Measurements from ENCODE around the gene ADIPOR2. TPM values are rescaled to one million over a fixed set of nuclear protein-coding genes. Genes with fewer than 3 reads are reported as not detected.

ADIPOR2 gene
- total and polyA plus RNA-seq, 2 of the 4 experiments (the other 2 are of a cell fraction), result 20.0 to 24.9 TPM

GRCh38 chr12:1720494-1720893 is 29.6 kb downstream of the ADIPOR2 start:
- Histone ChIP-seq H3K4me2 (ENCODE audit: low read depth, low read length) (no peak overlapping the region), H2AK9ac (replicated peaks; ENCODE audit: low read depth, low read length, poor library complexity) (no peak overlapping the region), H3K36me3 (ENCODE audit: control insufficient read depth, insufficient read depth, low read length) (no peaks in the 10 kb centered on the region), H3K9me3 (ENCODE audit: control insufficient read depth, insufficient read depth, low read length) (no peaks in the 10 kb centered on the region), H2BK20ac (ENCODE audit: low read depth, low read length) (no peak overlapping the region), H2BK120ac (ENCODE audit: low read depth, low read length) (no peak overlapping the region), H4K20me1 (ENCODE audit: insufficient read depth, low read length) (peaks cover 40% of the 10 kb centered on the region), H3K4me3 (ENCODE audit: insufficient read depth, low read depth, low read length) (no peak overlapping the region), H3K79me1 (ENCODE audit: low read depth in 1 of 2, low read length in 2 of 2) (peaks cover 21 to 47% of the 10 kb centered on the region in 2 experiments), H3K27me3 (ENCODE audit: control insufficient read depth, insufficient read depth, low read length) (no peaks in the 10 kb centered on the region), H2AFZ (replicated peaks; ENCODE audit: low read length, poor library complexity) (no peak overlapping the region), H4K5ac (ENCODE audit: low read depth, low read length) (no peak overlapping the region), H4K8ac (ENCODE audit: low read depth in 2 of 2, low read length in 2 of 2) (no peak overlapping the region), H3K27ac (ENCODE audit: insufficient read depth, low read length) (no peak overlapping the region), H2BK15ac (ENCODE audit: low read depth, low read length) (no peak overlapping the region), H2BK5ac (ENCODE audit: low read depth, low read length, poor library complexity, severe bottlenecking) (no peak overlapping the region), H2AK5ac (ENCODE audit: low read depth, low read length) (no peak overlapping the region), H3K4me1 (ENCODE audit: control insufficient read depth, insufficient read depth, low read length) (peaks cover 2% of the 10 kb centered on the region; the same call in 1 of the 2 replicates), H3K56ac (ENCODE audit: extremely low read depth, insufficient read depth, low read length) (no peak overlapping the region), H3K23ac (ENCODE audit: low read depth, low read length) (no peak overlapping the region), H3K4ac (ENCODE audit: low read depth, low read length) (no peak overlapping the region), H3K9me1 (ENCODE audit: insufficient read depth, low read length) (no peaks in the 10 kb centered on the region; the same call in 1 of the 2 replicates), H3K14ac (replicated peaks; ENCODE audit: low read depth, low read length) (no peak overlapping the region), H3K9ac (ENCODE audit: low read depth, low read length) (no peak overlapping the region), H3K18ac (ENCODE audit: low read depth, low read length) (no peak overlapping the region), H4K91ac (ENCODE audit: insufficient read depth, low read depth, low read length) (no peak overlapping the region)
- 100% methylated on average over 3 of the region's 3 CpGs; no CpG with 5 or more reads in 1 of the 2 experiments for WGBS, 2 experiments (ENCODE audit: extremely low coverage in 2 of 2, insufficient read length in 1 of 2)
- intact Hi-C loops (cut with micrococcal nuclease) (loop anchor here (5.0 kb wide), 1 partner anchor 37 kb away; no protein-coding TSS in a partner anchor), in situ Hi-C loops (cut with MboI; ENCODE audit: low sequenced_read_pairs) (no loop called here), dilution Hi-C loops (cut with HindIII; ENCODE audit: low sequenced_read_pairs, unreplicated experiment) (no loop called here)
- DNase-seq (no peak), ATAC-seq (ENCODE audit: low read depth) (no peak)
- no TSS peak for BruUV-seq (replicated peaks)
- TF ChIP-seq ELK1 (IDR thresholded peaks at IDR 0.05; ENCODE audit: borderline replicate concordance, low read depth, low read length) (no peak), CEBPB (IDR thresholded peaks at IDR 0.05; ENCODE audit: low read depth, low read length) (no peak)
- POLR2A ChIA-PET (ENCODE audit: unreplicated experiment), result no interaction called here
- CTCF ChIA-PET, result no interaction called here
